ENCODE results near the gene FOXRED2. TPM values are rescaled to one million over a fixed set of nuclear protein-coding genes. Genes with fewer than 3 reads are reported as not detected.

Gene FOXRED2
- total and polyA plus RNA-seq, 8 donors, result 0.76 to 17.5 (median 3.8) TPM

GRCh38 chr22:36449596-36450175, 57.2 kb downstream of the FOXRED2 start:
- Histone ChIP-seq H3K4me1 (peaks cover 38 to 86% (median 41%) of the 10 kb centered on the region in 4 donors), H3K27ac (peak overlapping the region; percentile 31 to 95 (median 68)), H3K27me3 (no peaks in the 10 kb centered on the region), H3K36me3 (no peaks in the 10 kb centered on the region), H3K9me3 (no peaks in the 10 kb centered on the region), H3K4me3 (no peak overlapping the region)
- TF ChIP-seq POLR2AphosphoS5 (IDR thresholded peaks at IDR 0.05), result peak in 1 of 3 donors; percentile 4
- TF ChIP-seq POLR2A (IDR thresholded peaks at IDR 0.05), result no peak
- DNase-seq, result no peak
- 67 to 79% (median 73%) methylated on average over 11 of the region's 11 CpGs for WGBS, 5 donors
- intact Hi-C loops (cut with DNase I; ENCODE audit: low total_unique reads), result no loop called here

GRCh38 chr22:36447632-36448031, 59.2 kb downstream of the FOXRED2 start:
- no peak for DNase-seq
- no peak for TF ChIP-seq POLR2AphosphoS5 (IDR thresholded peaks at IDR 0.05)
- TF ChIP-seq, protein P1, sequence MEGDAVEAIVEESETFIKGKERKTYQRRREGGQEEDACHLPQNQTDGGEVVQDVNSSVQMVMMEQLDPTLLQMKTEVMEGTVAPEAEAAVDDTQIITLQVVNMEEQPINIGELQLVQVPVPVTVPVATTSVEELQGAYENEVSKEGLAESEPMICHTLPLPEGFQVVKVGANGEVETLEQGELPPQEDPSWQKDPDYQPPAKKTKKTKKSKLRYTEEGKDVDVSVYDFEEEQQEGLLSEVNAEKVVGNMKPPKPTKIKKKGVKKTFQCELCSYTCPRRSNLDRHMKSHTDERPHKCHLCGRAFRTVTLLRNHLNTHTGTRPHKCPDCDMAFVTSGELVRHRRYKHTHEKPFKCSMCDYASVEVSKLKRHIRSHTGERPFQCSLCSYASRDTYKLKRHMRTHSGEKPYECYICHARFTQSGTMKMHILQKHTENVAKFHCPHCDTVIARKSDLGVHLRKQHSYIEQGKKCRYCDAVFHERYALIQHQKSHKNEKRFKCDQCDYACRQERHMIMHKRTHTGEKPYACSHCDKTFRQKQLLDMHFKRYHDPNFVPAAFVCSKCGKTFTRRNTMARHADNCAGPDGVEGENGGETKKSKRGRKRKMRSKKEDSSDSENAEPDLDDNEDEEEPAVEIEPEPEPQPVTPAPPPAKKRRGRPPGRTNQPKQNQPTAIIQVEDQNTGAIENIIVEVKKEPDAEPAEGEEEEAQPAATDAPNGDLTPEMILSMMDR (IDR thresholded peaks at IDR 0.05), result no peak
- no peak for TF ChIP-seq EP300 (IDR thresholded peaks at IDR 0.05)
- no peak for TF ChIP-seq POLR2A (IDR thresholded peaks at IDR 0.05)
- peaks cover 18 to 76% (median 21%) of the 10 kb centered on the region in 4 donors for H3K4me1 ChIP-seq
- no peak overlapping the region for H3K4me3 ChIP-seq
- intact Hi-C loops (cut with DNase I; ENCODE audit: low total_unique reads), result no loop called here
- H3K27ac ChIP-seq, result peak overlapping the region in 2 of 5 donors; percentile 42 to 68
- H3K36me3 ChIP-seq, result no peaks in the 10 kb centered on the region
- H3K27me3 ChIP-seq, result no peaks in the 10 kb centered on the region
- WGBS, 5 donors, result 87 to 100% (median 96%) methylated on average over 2 of the region's 2 CpGs
- no peaks in the 10 kb centered on the region for H3K9me3 ChIP-seq

DNA sequence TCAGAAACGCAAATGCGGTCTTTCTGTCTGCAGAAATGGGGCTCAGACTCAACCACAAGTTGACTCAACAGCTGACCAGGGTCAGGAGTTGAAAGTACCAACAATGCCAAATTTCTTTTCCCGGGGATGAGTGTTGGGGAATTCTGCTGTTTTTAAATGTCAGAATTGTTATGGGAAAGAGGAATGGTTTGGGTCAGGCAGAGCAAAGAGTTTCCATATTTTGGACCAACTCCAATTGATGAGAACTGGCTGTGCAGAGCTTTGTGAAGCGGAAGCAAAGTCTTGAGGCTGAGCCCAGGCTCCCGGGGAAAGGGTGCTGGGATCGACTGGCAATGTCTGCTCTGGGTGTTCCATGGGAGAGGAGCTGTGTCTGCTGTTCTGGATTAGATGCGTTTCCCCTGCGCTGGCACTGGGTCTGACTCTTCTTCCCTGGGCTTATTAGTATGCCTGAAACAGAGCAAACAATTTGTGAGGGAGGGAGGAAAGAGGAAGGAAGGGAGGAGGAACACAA, 61.6 kb downstream of the FOXRED2 start:
- peak in 1 of 2 donors; percentile 68 for DNase-seq
- no peaks in the 10 kb centered on the region for H3K9me3 ChIP-seq
- intact Hi-C loops (cut with DNase I; ENCODE audit: low total_unique reads), result no loop called here

GRCh38 chr22:36443198-36443770, 63.6 kb downstream of the FOXRED2 start:
- Histone ChIP-seq H3K9me3 (no peaks in the 10 kb centered on the region), H3K36me3 (no peaks in the 10 kb centered on the region), H3K27ac (no peak overlapping the region), H3K4me1 (peaks cover 4 to 58% (median 10%) of the 10 kb centered on the region in 4 donors), H3K4me3 (no peak overlapping the region), H3K27me3 (no peaks in the 10 kb centered on the region)
- TF ChIP-seq POLR2AphosphoS5 (IDR thresholded peaks at IDR 0.05) (no peak), POLR2A (IDR thresholded peaks at IDR 0.05) (no peak), EP300 (IDR thresholded peaks at IDR 0.05) (no peak)
- TF ChIP-seq, protein P1 (IDR thresholded peaks at IDR 0.05), result no peak
- intact Hi-C loops (cut with DNase I; ENCODE audit: low total_unique reads), result no loop called here
- WGBS, 5 donors, result 69 to 87% (median 78%) methylated on average over 7 to 8 of the region's 8 CpGs
- DNase-seq, result no peak

More for the DNA sequence above, 61.6 kb downstream of the FOXRED2 start:
- 51 to 74% (median 71%) methylated on average over 8 of the region's 8 CpGs for WGBS, 5 donors
- H3K27me3 ChIP-seq, result no peaks in the 10 kb centered on the region
- H3K36me3 ChIP-seq, result no peaks in the 10 kb centered on the region
- no peak overlapping the region for H3K4me3 ChIP-seq
- peak overlapping the region; percentile 5 to 68 (median 47) for H3K27ac ChIP-seq
- TF ChIP-seq POLR2A (IDR thresholded peaks at IDR 0.05), result no peak
- TF ChIP-seq, protein P1 (IDR thresholded peaks at IDR 0.05), result no peak
- TF ChIP-seq EP300 (IDR thresholded peaks at IDR 0.05), result no peak
- TF ChIP-seq POLR2AphosphoS5 (IDR thresholded peaks at IDR 0.05), result peak in 1 of 3 donors; percentile 56
- H3K4me1 ChIP-seq, result peaks cover 4 to 67% (median 5%) of the 10 kb centered on the region in 4 donors

Data from stomach (tissue), 9 donors.